ENCODE data around the gene SNRK.

The SNRK gene

GRCh38 chr3:43270078-43270477, 16.3 kb upstream of the SNRK start:
- in situ Hi-C loops (cut with MboI; ENCODE audit: low sequenced_read_pairs) = no loop called here

GRCh38 chr3:43273416-43273815, 12.9 kb upstream of the SNRK start:
- in situ Hi-C loops (cut with MboI; ENCODE audit: low sequenced_read_pairs) = no loop called here

GRCh38 chr3:43279082-43279481, 7.3 kb upstream of the SNRK start:
- in situ Hi-C loops (cut with MboI; ENCODE audit: low sequenced_read_pairs) = no loop called here

GRCh38 chr3:43279532-43279931, 6.8 kb upstream of the SNRK start:
- in situ Hi-C loops (cut with MboI; ENCODE audit: low sequenced_read_pairs) = no loop called here

- in situ Hi-C loops (cut with MboI; ENCODE audit: low sequenced_read_pairs) = no loop called here
Measured at GRCh38 chr3:43281020-43281419, 5.3 kb upstream of the SNRK start.

GRCh38 chr3:43284171-43284570, 2.2 kb upstream of the SNRK start:
- in situ Hi-C loops (cut with MboI; ENCODE audit: low sequenced_read_pairs) = no loop called here

- in situ Hi-C loops (cut with MboI; ENCODE audit: low sequenced_read_pairs) = no loop called here
Measured at GRCh38 chr3:43285644-43286043, 696 bp upstream of the SNRK start.

GRCh38 chr3:43286841-43287499, 630 bp downstream of the SNRK start:
- in situ Hi-C loops (cut with MboI; ENCODE audit: low sequenced_read_pairs) = no loop called here

- in situ Hi-C loops (cut with MboI; ENCODE audit: low sequenced_read_pairs) = no loop called here
Measured at GRCh38 chr3:43287500-43287873, 1.1 kb downstream of the SNRK start.

GRCh38 chr3:43288366-43288765, 2.0 kb downstream of the SNRK start:
- in situ Hi-C loops (cut with MboI; ENCODE audit: low sequenced_read_pairs) = no loop called here

- in situ Hi-C loops (cut with MboI; ENCODE audit: low sequenced_read_pairs) = no loop called here
Measured at GRCh38 chr3:43288850-43289249, 2.5 kb downstream of the SNRK start.

- in situ Hi-C loops (cut with MboI; ENCODE audit: low sequenced_read_pairs) = no loop called here
Measured at GRCh38 chr3:43289401-43289800, 3.1 kb downstream of the SNRK start.

- in situ Hi-C loops (cut with MboI; ENCODE audit: low sequenced_read_pairs) = no loop called here
Measured at GRCh38 chr3:43289841-43290470, 3.6 kb downstream of the SNRK start.

- in situ Hi-C loops (cut with MboI; ENCODE audit: low sequenced_read_pairs) = no loop called here
Measured at GRCh38 chr3:43290956-43291355, 4.6 kb downstream of the SNRK start.

GRCh38 chr3:43291546-43291945, 5.2 kb downstream of the SNRK start:
- in situ Hi-C loops (cut with MboI; ENCODE audit: low sequenced_read_pairs) = no loop called here

GRCh38 chr3:43294975-43295374, 8.6 kb downstream of the SNRK start:
- in situ Hi-C loops (cut with MboI; ENCODE audit: low sequenced_read_pairs) = no loop called here

- in situ Hi-C loops (cut with MboI; ENCODE audit: low sequenced_read_pairs) = no loop called here
Measured at GRCh38 chr3:43296565-43296964, 10.2 kb downstream of the SNRK start.

- in situ Hi-C loops (cut with MboI; ENCODE audit: low sequenced_read_pairs) = no loop called here
Measured at GRCh38 chr3:43298292-43298691, 12.0 kb downstream of the SNRK start.

- in situ Hi-C loops (cut with MboI; ENCODE audit: low sequenced_read_pairs) = no loop called here
Measured at GRCh38 chr3:43298761-43299160, 12.4 kb downstream of the SNRK start.

GRCh38 chr3:43302116-43302880, 16.0 kb downstream of the SNRK start:
- in situ Hi-C loops (cut with MboI; ENCODE audit: low sequenced_read_pairs) = no loop called here

- in situ Hi-C loops (cut with MboI; ENCODE audit: low sequenced_read_pairs) = no loop called here
Measured at GRCh38 chr3:43304126-43304525, 17.8 kb downstream of the SNRK start.

- in situ Hi-C loops (cut with MboI; ENCODE audit: low sequenced_read_pairs) = no loop called here
Measured at GRCh38 chr3:43307226-43307625, 20.9 kb downstream of the SNRK start.

Measured in HL-60/S4 treated with retinoic acid at 250 ng/mL for 4 days and 3 days (cell line).